Stimulated activated CD4-positive, alpha-beta T cell treated with anti-CD3 and anti-CD28 coated beads, TNF-alpha, amount 100 ng/mL, for 48 hours (primary cell): ENCODE results near the gene SERINC4.

Experiments used
- DNase-seq, 3 donors: peaks; one replicate each; pipeline ENCODE4 v3.0.0-alpha.2; 2020; ENCODE audit warnings: low read depth in 3 of 3

The SERINC4 gene

DNA sequence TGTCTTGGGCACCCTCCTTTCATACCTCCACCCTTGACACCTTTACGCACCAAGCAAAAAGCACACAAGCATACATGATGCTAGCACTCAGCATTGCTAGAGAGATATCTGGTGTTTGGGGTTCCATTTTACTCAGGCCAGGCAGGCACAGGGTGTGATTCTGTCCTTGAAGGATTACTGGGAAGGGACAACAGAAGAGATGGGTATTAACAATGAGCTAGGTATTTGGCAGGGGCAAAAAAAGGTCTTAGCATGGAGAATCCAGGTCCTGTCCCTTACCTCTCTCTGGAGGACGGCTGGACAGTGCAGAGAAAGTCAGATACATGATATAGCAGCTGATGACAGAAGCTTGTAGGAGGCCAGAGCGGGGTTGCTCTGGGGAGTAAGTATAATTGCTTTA, 3.5 kb downstream of the SERINC4 start:
- no peak for DNase-seq

DNA sequence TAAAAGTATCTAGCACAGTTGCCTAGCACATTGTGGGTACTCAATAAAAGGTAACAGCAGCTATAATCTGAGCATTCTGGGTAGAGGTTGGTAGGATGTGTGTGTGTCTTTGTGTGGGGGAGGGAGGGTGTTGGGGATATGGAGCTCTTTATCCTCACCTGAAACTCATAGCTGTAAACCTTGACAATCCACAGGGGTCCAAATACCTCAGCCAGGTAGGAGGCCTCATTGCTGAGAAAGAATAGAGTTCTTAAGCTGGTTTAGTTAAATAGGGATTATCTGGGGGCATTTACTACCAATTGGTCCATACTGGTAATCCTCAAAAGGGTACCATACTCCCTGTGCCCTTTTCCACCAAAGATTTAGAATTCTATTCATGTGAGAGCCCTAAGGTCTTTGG, 4.0 kb downstream of the SERINC4 start:
- no peak for DNase-seq

- no peak for DNase-seq
Measured at GRCh38 chr15:43795197-43795596, 4.8 kb downstream of the SERINC4 start.

DNA sequence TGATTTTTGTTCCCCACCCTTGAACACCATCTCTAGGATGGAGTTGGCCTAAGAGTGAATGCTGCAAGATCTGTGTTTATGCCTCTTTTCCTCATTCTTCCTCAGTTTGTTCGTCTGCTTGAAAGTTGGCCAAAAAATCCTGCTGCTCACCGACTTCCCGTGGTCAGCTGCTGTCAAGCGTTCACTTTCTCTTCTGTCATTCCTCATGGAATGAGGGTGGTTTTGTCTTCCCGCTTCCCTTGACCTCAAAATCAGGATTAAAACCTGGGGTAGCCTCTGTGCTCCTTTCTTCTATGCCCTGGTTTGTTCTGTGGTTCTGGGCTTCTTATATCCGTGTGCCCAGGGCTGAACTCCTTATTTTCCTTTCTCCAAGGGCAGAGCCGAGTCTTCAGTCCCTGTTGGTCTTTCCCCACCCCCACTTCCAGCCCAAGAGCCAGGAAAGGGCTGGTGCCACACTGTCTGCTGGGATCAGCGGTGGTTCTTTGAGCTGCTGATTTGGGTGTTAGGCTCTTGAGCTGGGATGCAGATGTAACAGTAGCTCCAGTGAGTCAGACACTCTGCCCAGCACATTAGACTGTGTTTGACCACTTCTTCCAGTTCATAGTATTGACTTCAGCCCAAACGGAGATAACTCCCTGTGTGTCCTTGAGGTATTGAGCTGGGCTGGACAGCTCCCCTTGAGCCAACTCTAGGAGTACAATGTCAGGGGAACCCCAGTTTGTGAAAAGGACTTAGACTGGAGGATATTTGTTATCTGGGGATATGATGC, 5.6 kb downstream of the SERINC4 start:
- no peak for DNase-seq

- no peak for DNase-seq
Measured at GRCh38 chr15:43793647-43794046, 6.4 kb downstream of the SERINC4 start.

DNA sequence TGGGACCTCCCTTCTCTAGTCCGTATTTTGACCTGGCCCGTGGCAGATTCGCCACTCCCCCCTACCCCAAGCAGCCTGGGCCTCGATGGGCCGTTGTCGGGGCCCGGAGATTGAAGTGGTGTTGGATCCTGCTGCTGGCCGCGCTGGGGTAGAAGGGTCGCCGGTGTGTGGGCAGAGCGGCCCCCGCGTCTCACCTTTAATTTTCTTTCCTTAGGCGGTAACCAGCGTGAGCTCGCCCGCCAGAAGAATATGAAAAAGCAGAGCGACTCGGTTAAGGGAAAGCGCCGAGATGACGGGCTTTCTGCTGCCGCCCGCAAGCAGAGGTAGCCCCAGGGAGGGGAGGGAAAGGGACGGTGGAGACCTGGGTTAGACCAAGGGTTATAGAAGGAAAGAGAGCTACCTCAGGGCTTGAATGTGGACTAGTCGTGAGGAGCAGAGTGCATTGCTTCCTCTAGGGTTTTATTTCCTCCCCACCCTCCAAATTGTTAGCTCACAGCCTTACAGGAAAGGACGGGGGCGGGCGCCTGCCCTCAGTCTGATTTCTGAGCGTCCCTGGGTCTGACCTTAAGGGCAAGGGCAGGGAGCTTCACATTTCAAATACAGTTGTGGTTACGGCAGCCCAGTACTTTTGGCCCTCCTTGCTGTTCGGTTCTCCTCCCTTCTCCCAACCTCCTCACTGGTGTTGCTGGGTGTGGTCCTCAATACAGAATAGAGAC, 7.1 kb downstream of the SERINC4 start:
- no peak for DNase-seq

DNA sequence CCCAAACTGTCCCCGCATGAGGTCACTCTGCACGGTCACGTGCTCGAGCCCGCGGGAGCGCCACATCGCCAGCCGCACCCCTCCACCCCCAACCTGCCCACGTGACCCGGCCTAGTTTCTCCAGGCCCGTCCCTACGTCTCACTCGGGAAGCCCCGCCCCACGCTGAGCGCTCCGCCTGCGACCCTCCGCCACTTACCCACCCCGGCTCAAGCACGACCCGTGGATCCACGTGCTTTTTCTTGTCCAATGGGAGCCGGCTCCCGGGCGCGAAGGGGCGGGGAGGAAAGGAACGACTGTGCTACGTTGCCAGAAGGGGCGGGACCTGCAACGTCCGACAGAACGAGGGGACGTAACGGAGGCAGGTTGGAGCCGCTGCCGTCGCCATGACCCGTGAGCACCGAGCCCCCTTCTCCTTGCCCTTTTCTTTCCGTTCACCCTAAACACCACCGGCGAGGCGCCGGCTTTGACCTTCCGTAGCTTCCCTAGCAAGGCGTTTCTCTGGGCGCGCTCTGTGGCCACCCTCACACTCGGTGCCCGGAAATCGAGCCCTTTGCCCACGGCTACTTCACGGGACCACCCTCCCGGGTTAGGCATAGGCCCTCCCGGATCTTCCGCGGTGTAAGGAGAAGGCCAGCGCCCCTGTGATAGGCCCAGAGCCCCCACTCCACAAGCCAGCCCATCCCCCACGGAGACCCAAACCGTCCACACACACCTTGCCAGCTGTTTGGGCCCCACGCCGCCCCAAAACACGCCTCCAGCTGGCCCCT, 7.8 kb downstream of the SERINC4 start, which contains the start of gene SERF2:
Gene SERF2, plus strand, starts transcription at position 328 of the 768 bp plus-strand sequence. Its CDS starts 57 bp downstream, at position 385.
- peak; percentile 100 for DNase-seq

GRCh38 chr15:43789409-43789808, 10.6 kb downstream of the SERINC4 start:
- no peak for DNase-seq

DNA sequence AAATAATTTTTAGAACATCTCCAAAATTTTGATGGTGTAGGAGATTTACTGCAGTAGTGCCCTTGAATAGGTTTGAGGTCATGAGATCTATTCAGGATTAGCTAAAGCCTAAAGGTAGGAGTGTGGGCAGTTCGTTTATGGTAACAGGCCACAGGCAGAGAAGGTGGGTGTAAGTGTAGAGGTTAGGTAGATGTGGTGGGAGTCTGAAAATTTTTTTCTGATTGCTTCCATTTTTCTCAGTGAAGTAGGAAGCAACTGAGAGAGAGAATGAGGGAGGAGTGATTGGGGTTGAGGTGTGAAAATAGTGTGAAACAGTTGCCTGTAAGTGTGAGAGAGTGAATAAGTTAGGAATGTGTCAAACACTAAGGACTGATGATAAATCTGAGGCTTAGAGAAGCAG, 21.0 kb downstream of the SERINC4 start:
- DNase-seq = no peak

DNA sequence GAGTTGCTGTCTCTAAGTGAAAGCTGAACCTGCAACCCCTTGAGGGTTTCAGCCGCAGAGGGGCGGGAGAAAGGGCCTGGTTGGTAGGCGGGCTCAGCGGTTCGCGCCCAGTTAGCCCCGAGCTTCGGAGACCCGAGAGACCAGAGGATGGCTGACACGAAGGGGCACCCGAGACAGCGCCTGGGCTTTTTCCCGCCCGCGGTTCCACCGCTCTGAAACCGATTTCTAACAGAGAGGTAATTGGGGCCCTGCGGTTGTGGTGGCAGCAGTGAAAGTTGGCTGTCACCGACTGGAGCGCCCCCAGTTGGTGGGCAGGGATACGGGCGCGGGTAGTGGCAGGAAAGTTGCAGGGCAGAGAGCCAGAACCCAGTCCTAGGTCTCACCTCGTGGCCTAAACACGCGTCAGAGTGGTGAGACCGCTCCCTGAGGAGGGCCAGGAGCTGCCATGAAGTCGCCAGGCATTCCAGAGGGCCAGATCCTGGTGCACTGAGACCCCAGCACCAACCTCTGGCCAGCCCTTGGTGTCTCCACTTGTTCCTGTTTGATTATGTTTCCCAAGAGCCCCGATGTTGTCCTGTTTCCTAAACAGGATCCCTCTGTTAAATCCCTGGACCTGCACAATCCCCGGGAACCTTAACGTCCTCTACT, 22.6 kb downstream of the SERINC4 start:
- DNase-seq = peak; percentile 74 to 87 (median 83)

GRCh38 chr15:43776718-43777266, 23.2 kb downstream of the SERINC4 start, which contains the start of gene ELL3:
Gene ELL3, minus strand, starts transcription at chr15:43776966. Its CDS starts 65 bp downstream, at chr15:43776901.
- peak; percentile 57 to 75 (median 63) for DNase-seq

DNA sequence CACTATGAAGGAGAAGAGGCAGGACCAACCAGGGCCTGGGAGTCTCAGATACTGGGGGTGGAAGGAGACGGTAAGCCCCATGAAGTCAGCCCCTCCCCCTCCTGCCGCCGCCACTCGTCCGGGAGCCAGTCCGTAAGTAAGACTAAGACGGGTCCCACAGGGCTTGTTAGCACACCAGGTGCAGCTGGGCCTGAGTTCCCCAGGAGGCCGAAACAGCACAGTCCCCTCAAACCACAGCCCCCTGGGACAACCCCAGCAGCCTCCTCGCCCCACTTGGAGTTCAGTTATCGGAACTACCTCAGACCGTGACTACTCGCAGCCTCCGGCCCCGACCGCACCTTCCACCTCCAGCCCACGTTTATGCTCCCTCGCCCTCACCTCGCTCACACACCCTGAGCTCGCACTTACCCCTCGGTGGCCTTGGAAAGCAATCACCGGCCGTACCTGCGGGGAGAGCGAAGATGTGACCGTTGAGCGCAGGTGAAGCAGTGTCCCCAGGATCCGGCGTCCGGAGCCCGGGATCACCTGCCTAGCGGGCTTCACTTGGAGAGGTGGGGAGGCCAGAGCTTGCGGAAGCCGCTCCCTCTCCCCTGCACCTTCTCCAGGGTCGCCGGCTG, 23.8 kb downstream of the SERINC4 start:
- DNase-seq = no peak

DNA sequence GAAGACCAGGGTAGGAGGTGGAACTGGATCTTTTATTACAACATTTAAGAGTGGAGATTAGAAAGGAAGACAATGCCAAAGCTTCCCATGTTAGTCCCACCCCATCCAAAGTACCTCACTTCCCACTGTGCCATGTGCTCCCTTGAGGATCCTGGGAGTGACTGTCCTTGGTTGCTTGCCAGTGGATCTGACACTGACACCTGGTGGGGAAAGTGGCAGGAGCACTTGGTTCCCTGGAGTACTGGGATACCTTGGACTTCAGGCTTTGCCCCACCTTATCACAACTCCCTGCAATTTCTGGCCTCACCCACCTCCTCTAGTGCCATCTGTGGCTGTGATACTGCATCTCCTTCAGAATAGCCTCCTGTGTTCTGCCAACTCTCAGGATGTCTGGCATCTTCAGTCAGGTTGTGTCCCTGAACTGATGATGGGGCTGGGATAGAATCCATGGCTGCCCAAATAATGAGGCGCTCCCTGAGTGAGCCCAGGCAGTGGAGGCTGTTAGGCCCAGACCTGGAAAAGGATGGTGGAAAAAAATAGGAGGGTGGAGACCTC, 24.5 kb downstream of the SERINC4 start:
- no peak for DNase-seq

GRCh38 chr15:43774062-43774461, 26.0 kb downstream of the SERINC4 start:
- no peak for DNase-seq

GRCh38 chr15:43772624-43773023, 27.4 kb downstream of the SERINC4 start:
- no peak for DNase-seq

DNA sequence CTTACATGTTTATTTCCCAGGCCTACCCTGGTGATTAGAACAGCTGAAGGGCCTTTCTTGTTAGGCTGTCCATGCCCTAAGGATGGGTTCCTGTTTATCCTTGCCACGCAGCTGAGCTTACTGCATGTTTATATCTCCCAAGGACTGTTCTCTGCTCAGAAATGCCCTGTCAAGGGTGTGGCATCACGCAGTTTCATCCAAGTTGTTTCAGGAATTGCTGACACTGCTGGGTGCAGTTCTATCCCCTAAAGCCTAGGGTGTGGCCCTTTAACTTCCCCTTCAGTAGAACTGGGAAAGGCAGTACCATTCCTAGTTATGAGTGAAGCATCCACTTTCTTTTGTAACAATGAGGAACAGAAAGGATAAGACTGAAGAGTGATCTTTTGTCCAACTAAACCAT, 28.2 kb downstream of the SERINC4 start:
- no peak for DNase-seq

DNA sequence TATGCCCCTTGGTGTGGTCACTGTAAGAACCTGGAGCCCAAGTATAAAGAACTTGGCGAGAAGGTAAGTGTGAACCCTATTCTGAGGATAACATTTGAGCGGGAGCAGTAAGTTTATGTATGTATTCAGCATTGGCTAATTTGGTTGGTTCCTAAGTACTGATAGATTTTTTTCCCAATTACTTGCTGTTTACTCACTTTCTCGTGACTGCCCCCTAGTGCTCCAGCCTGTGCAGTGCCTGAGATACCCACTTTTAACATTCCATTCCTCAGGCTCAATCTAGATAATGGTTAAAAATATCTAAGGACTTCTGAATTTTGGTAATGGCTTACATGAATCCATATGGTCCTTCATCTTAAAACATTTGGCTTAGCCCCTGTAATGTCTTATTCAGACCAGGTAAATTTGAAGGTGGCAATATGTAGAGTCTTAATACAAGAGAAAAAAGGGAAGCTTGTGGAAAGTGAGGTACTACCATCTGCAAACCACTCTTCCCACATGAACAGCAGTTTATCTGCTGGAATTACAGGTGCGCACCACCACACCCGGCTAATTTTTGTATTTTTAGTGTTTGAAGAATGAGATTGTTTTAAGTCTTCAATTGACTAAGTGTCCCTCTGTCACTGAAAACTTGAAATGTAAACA, 30.3 kb downstream of the SERINC4 start:
- peak in 1 of 3 donors; percentile 50 for DNase-seq

DNA sequence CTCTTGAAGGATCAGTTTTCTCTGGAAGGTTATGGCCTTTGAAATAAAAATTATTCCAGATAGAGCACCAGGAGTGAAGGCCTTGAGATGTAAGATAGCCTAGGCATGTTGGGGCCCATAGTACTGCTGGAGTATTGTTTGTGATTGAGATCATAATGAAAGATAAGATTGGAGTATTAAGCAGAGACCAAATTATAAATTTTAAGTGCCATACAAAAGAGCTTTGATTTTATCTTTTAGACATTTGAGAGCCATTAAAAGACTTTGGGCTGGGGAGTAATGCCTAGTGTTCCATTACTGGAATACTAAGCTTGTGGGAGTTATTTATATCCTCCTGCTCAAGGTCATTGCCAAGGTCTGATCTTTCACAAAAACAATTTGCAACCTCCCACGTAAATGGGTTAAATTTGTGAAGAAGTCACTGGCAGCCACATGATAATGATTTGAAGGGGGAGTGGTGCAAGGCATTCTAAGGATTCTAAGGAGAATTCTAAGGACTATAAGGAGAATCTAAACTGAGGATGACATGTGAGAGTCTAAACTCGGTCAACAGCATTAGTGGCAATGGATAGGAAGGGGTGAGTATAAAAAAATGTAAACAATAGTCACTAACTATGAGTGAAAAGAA, 36.1 kb downstream of the SERINC4 start:
- DNase-seq = no peak

DNA sequence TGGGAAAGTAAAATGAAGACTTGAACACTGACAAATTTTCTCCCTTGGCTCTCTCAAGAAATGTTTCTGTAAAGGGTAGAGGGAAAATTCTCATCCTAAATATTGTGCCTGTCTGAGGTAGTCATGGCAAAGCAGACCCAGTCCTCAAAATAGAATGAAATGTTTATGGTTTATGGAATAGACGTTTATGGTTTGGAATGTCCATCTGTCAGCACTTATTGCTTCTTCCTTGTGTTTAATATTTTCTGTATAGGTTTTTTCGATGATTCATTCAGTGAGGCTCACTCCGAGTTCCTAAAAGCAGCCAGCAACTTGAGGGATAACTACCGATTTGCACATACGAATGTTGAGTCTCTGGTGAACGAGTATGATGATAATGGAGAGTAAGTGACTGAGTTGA, 37.2 kb downstream of the SERINC4 start:
- no peak for DNase-seq

- DNase-seq = no peak
Measured at GRCh38 chr15:43751885-43752284, 48.1 kb downstream of the SERINC4 start.
